HepG2 (cell line): Measurements from ENCODE around the gene NKPD1. TPM values are rescaled to one million over a fixed set of nuclear protein-coding genes. Genes with fewer than 3 reads are reported as not detected.

Experiments used
- FOXA3 ChIP-seq: IDR thresholded peaks from 2 replicates; pipeline ENCODE4 v1.6.1; 2016; ENCODE audit warnings: missing genetic modification reagents, missing compliant biosample characterization
- GABPA ChIP-seq, 2 experiments: IDR thresholded peaks; 2 replicates each; pipeline ENCODE4 v1.6.1; 2011 to 2016; ENCODE audit warnings: low read depth in 2 of 2, low read length in 1 of 2, missing biosample characterization in 1 of 2, missing genetic modification characterization in 1 of 2
- MEIS2 ChIP-seq: sonication (generic); formaldehyde crosslinking; IDR thresholded peaks from 2 replicates; pipeline ENCODE4 v1.9.0; 2021; ENCODE audit warnings: mild to moderate bottlenecking, missing genetic modification reagents
- PHF21A ChIP-seq: sonication (generic); formaldehyde crosslinking; IDR thresholded peaks from 2 replicates; pipeline ENCODE4 v1.5.0; 2020; ENCODE audit warnings: mild to moderate bottlenecking, missing genetic modification reagents
- SP4 ChIP-seq: sonication (generic); formaldehyde crosslinking; IDR thresholded peaks from 2 replicates; pipeline ENCODE4 v1.8.1; 2023; ENCODE audit warnings: mild to moderate bottlenecking, missing genetic modification reagents
- ZFX ChIP-seq: sonication (generic); formaldehyde crosslinking; IDR thresholded peaks from 2 replicates; pipeline ENCODE4 v1.4.0; 2020; ENCODE audit warnings: mild to moderate bottlenecking, low read depth, missing genetic modification reagents, moderate library complexity
- ZNF335 ChIP-seq: sonication (generic); formaldehyde crosslinking; IDR thresholded peaks from 2 replicates; pipeline ENCODE4 v1.4.0; 2020; ENCODE audit warnings: missing genetic modification reagents
- ZNF574 ChIP-seq: sonication (generic); formaldehyde crosslinking; IDR thresholded peaks from 2 replicates; pipeline ENCODE4 v1.4.0; 2020; ENCODE audit warnings: missing genetic modification reagents
- ZNF646 ChIP-seq: sonication (generic); formaldehyde crosslinking; IDR thresholded peaks from 2 replicates; pipeline ENCODE4 v1.9.0; 2021; ENCODE audit warnings: mild to moderate bottlenecking, missing genetic modification reagents
- polyA plus RNA-seq, 8 experiments: library from polyadenylated mRNA; depleted of rRNA in 3 of 8; stranded (reverse) in 7 of 8; unstranded in 1 of 8; fragments of >200 nt; fragmentation: Illumina TruSeq in 4 of 8; extraction: Trizol in 4 of 8; gene quantifications; 2 replicates each; pipeline versions ENCODE4 v1.2.1 to v1.2.3, GENCODE V29; 2011 to 2016; ENCODE audit warnings: low read depth in 4 of 8, missing spikeins in 1 of 8, mixed read lengths in 1 of 8; ENCODE audit not compliant: insufficient read depth in 1 of 8
- total RNA-seq, 5 experiments: library from RNA; depleted of rRNA; stranded (reverse); fragments of >200 nt; fragmentation: Illumina TruSeq; extraction: Trizol; gene quantifications; 2 replicates each; pipeline ENCODE4 v1.2.3, GENCODE V29; 2016; ENCODE audit warnings: low read depth in 1 of 5
- TF ChIP-seq, protein P1 (sequence below): sonication (generic); formaldehyde crosslinking; IDR thresholded peaks from 2 replicates; pipeline ENCODE4; 2020; ENCODE audit warnings: missing genetic modification reagents, mild to moderate bottlenecking, borderline replicate concordance
- TF ChIP-seq, protein P2 (sequence below): sonication (generic); formaldehyde crosslinking; IDR thresholded peaks from 2 replicates; pipeline ENCODE4 v1.4.0; 2020; ENCODE audit warnings: missing genetic modification reagents

The NKPD1 gene
- total and polyA plus RNA-seq, 2 of the 13 experiments (the other 11 are each of a cell fraction or from before 2014, with no cell fraction given) = 0.03 TPM; not detected in 1

DNA sequence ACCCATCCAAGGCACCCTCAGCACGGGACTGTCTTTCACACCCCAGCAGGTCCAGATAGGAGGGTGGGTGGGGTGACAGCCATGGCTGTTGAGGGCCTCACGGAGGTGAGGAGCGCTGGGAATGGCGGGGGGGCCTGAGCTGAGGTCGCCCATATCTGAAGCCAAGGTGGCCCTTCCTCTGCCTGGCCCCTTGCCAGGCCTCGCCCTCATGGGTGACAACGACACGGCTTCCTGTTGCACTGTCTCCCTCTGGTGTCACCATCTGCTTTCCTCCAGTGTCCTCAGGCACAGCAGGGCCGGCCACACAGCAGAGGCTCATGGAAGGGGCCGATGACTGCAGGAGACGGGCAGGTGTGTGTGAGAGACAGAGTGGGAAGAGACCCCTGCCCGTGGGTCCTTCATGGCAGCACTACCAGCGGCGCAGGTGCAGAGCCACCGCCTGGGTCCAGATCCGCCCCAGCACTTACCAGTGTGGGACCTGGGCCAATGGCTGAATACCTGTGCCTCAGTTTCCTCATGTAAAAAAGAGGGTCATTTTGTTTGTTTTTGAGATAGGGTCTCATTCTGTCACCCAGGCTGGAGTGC, 8.1 kb upstream of the NKPD1 start (continued):
- TF ChIP-seq, protein P1, sequence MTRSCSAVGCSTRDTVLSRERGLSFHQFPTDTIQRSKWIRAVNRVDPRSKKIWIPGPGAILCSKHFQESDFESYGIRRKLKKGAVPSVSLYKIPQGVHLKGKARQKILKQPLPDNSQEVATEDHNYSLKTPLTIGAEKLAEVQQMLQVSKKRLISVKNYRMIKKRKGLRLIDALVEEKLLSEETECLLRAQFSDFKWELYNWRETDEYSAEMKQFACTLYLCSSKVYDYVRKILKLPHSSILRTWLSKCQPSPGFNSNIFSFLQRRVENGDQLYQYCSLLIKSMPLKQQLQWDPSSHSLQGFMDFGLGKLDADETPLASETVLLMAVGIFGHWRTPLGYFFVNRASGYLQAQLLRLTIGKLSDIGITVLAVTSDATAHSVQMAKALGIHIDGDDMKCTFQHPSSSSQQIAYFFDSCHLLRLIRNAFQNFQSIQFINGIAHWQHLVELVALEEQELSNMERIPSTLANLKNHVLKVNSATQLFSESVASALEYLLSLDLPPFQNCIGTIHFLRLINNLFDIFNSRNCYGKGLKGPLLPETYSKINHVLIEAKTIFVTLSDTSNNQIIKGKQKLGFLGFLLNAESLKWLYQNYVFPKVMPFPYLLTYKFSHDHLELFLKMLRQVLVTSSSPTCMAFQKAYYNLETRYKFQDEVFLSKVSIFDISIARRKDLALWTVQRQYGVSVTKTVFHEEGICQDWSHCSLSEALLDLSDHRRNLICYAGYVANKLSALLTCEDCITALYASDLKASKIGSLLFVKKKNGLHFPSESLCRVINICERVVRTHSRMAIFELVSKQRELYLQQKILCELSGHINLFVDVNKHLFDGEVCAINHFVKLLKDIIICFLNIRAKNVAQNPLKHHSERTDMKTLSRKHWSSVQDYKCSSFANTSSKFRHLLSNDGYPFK (CRISPR knock-in tag) = no peak
- TF ChIP-seq GABPA (IDR thresholded peaks at IDR 0.05; ENCODE audit: low read depth, low read length) = no peak
- peak; percentile 49 for TF ChIP-seq GABPA (CRISPR knock-in tag; IDR thresholded peaks at IDR 0.05; ENCODE audit: low read depth)
- TF ChIP-seq, protein P2, sequence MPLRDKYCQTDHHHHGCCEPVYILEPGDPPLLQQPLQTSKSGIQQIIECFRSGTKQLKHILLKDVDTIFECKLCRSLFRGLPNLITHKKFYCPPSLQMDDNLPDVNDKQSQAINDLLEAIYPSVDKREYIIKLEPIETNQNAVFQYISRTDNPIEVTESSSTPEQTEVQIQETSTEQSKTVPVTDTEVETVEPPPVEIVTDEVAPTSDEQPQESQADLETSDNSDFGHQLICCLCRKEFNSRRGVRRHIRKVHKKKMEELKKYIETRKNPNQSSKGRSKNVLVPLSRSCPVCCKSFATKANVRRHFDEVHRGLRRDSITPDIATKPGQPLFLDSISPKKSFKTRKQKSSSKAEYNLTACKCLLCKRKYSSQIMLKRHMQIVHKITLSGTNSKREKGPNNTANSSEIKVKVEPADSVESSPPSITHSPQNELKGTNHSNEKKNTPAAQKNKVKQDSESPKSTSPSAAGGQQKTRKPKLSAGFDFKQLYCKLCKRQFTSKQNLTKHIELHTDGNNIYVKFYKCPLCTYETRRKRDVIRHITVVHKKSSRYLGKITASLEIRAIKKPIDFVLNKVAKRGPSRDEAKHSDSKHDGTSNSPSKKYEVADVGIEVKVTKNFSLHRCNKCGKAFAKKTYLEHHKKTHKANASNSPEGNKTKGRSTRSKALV (CRISPR knock-in tag) = no peak
- no peak for TF ChIP-seq ZNF335 (CRISPR knock-in tag)
- no peak for TF ChIP-seq ZNF646 (CRISPR knock-in tag)
- no peak for TF ChIP-seq ZNF574
- peak; percentile 61; the same call in 1 of the 2 replicates for TF ChIP-seq ZFX (CRISPR knock-in tag)
- TF ChIP-seq SP4 (CRISPR knock-in tag) = peak; percentile 21; the same call in 1 of the 2 replicates
- no peak for TF ChIP-seq MEIS2 (CRISPR knock-in tag)
- TF ChIP-seq PHF21A (CRISPR knock-in tag) = 0 out of 2 replicates have a peak, but pooled peaks have one; percentile 29
- TF ChIP-seq FOXA3 (CRISPR knock-in tag) = no peak
